Measurements from ENCODE around the gene CDCP2. TPM values are rescaled to one million over a fixed set of nuclear protein-coding genes. Genes with fewer than 3 reads are reported as not detected.
A peak's percentile ranks its signal among the peaks of the same experiment; 100 is the strongest.

Gene CDCP2
- total RNA-seq, 1 donor from 2014 or later: not detected

GRCh38 chr1:54120698-54121481, 31.9 kb downstream of the CDCP2 start:
- Mint-ChIP-seq H3K27me3 (ENCODE audit: unreplicated experiment) (peaks cover 3% of the 10 kb centered on the region), H3K4me1 (ENCODE audit: low read depth, unreplicated experiment) (peaks cover 5% of the 10 kb centered on the region), H3K27ac (ENCODE audit: unreplicated experiment) (peak overlapping the region; percentile 54), H3K4me3 (ENCODE audit: unreplicated experiment) (no peak overlapping the region), H3K9me3 (ENCODE audit: unreplicated experiment) (no peaks in the 10 kb centered on the region), H3K36me3 (ENCODE audit: unreplicated experiment) (no peaks in the 10 kb centered on the region)
- TF ChIP-seq CTCF (IDR thresholded peaks at IDR 0.05; ENCODE audit: partially characterized antibody, unreplicated experiment): no peak
- DNase-seq: no peak

GRCh38 chr1:54120018-54120697, 32.6 kb downstream of the CDCP2 start:
- no peaks in the 10 kb centered on the region for H3K36me3 Mint-ChIP-seq (ENCODE audit: unreplicated experiment)
- H3K27ac Mint-ChIP-seq (ENCODE audit: unreplicated experiment): no peak overlapping the region
- no peaks in the 10 kb centered on the region for H3K9me3 Mint-ChIP-seq (ENCODE audit: unreplicated experiment)
- DNase-seq: no peak
- H3K4me3 Mint-ChIP-seq (ENCODE audit: unreplicated experiment): no peak overlapping the region
- no peak for TF ChIP-seq CTCF (IDR thresholded peaks at IDR 0.05; ENCODE audit: partially characterized antibody, unreplicated experiment)
- H3K27me3 Mint-ChIP-seq (ENCODE audit: unreplicated experiment): peaks cover 3% of the 10 kb centered on the region
- H3K4me1 Mint-ChIP-seq (ENCODE audit: low read depth, unreplicated experiment): peaks cover 5% of the 10 kb centered on the region

GRCh38 chr1:54118704-54119103, 34.1 kb downstream of the CDCP2 start:
- peaks cover 3% of the 10 kb centered on the region for H3K27me3 Mint-ChIP-seq (ENCODE audit: unreplicated experiment)
- H3K9me3 Mint-ChIP-seq (ENCODE audit: unreplicated experiment): no peaks in the 10 kb centered on the region
- no peak for TF ChIP-seq CTCF (IDR thresholded peaks at IDR 0.05; ENCODE audit: partially characterized antibody, unreplicated experiment)
- no peaks in the 10 kb centered on the region for H3K36me3 Mint-ChIP-seq (ENCODE audit: unreplicated experiment)
- no peak overlapping the region for H3K4me3 Mint-ChIP-seq (ENCODE audit: unreplicated experiment)
- H3K27ac Mint-ChIP-seq (ENCODE audit: unreplicated experiment): no peak overlapping the region
- DNase-seq: no peak
- peaks cover 9% of the 10 kb centered on the region for H3K4me1 Mint-ChIP-seq (ENCODE audit: low read depth, unreplicated experiment)

- peak; percentile 38 for DNase-seq
- Mint-ChIP-seq H3K27me3 (ENCODE audit: unreplicated experiment) (peaks cover 3% of the 10 kb centered on the region), H3K4me1 (ENCODE audit: low read depth, unreplicated experiment) (peaks cover 9% of the 10 kb centered on the region), H3K4me3 (ENCODE audit: unreplicated experiment) (no peak overlapping the region), H3K36me3 (ENCODE audit: unreplicated experiment) (no peaks in the 10 kb centered on the region), H3K27ac (ENCODE audit: unreplicated experiment) (no peak overlapping the region), H3K9me3 (ENCODE audit: unreplicated experiment) (no peaks in the 10 kb centered on the region)
- no peak for TF ChIP-seq CTCF (IDR thresholded peaks at IDR 0.05; ENCODE audit: partially characterized antibody, unreplicated experiment)
Measured at GRCh38 chr1:54117815-54118563, 34.8 kb downstream of the CDCP2 start.

Measured in glutamatergic neuron (in vitro differentiated cells).